NCI-H345 (cell line): ENCODE data around the gene CNGB1.
"Not testable (repeated sequence)": the region's sequence is repeated elsewhere in the genome, so short reads cannot be mapped to it uniquely, and the experiment has no call there.

Experiments
- DNase-seq: peaks from one replicate; lab custom pipeline; 2025; lab: John Stamatoyannopoulos, UW

CNGB1 gene

GRCh38 chr16:57997176-57997527 is 26.2 kb upstream of the CNGB1 start:
- DNase-seq, result no peak

- no peak for DNase-seq
Measured at GRCh38 chr16:57996406-57997175, 25.7 kb upstream of the CNGB1 start.

GRCh38 chr16:57995721-57996405 is 24.9 kb upstream of the CNGB1 start:
- no peak for DNase-seq

- no peak for DNase-seq
Measured at GRCh38 chr16:57994778-57995177, 23.9 kb upstream of the CNGB1 start.

- DNase-seq, result no peak
Measured at GRCh38 chr16:57994361-57994760, 23.4 kb upstream of the CNGB1 start.

- no peak for DNase-seq
Measured at GRCh38 chr16:57993897-57994296, 23.0 kb upstream of the CNGB1 start.

- peak; percentile 87 for DNase-seq
Measured at GRCh38 chr16:57993438-57993837, 22.5 kb upstream of the CNGB1 start.

- DNase-seq, result no peak
Measured at GRCh38 chr16:57992084-57992483, 21.2 kb upstream of the CNGB1 start.

- DNase-seq, result no peak
Measured at GRCh38 chr16:57991551-57992059, 20.7 kb upstream of the CNGB1 start.

GRCh38 chr16:57988929-57989328 is 18.0 kb upstream of the CNGB1 start:
- DNase-seq, result peak; percentile 17

GRCh38 chr16:57987441-57988177 is 16.7 kb upstream of the CNGB1 start:
- no peak for DNase-seq

GRCh38 chr16:57986196-57986595 is 15.3 kb upstream of the CNGB1 start:
- no peak for DNase-seq

- DNase-seq, result no peak
Measured at GRCh38 chr16:57985204-57986181, 14.6 kb upstream of the CNGB1 start.

GRCh38 chr16:57984443-57985203 is 13.7 kb upstream of the CNGB1 start:
- no peak for DNase-seq

GRCh38 chr16:57982385-57982784 is 11.5 kb upstream of the CNGB1 start:
- no peak for DNase-seq

GRCh38 chr16:57981636-57982035 is 10.7 kb upstream of the CNGB1 start:
- no peak for DNase-seq

GRCh38 chr16:57979006-57979585 is 8.2 kb upstream of the CNGB1 start:
- DNase-seq, result no peak

- DNase-seq, result not testable (repeated sequence)
Measured at GRCh38 chr16:57978070-57978465, 7.1 kb upstream of the CNGB1 start.

GRCh38 chr16:57977418-57978069 is 6.6 kb upstream of the CNGB1 start:
- DNase-seq, result no peak

GRCh38 chr16:57976331-57976796 is 5.4 kb upstream of the CNGB1 start:
- DNase-seq, result no peak
